Left cardiac atrium (tissue), 4 donors: ENCODE results near the gene HAUS8. TPM values are rescaled to one million over a fixed set of nuclear protein-coding genes. Genes with fewer than 3 reads are reported as not detected.
A peak's percentile ranks its signal among the peaks of the same experiment; 100 is the strongest.
"Not testable (repeated sequence)": the region's sequence is repeated elsewhere in the genome, so short reads cannot be mapped to it uniquely, and the experiment has no call there.

Source experiments
- ATAC-seq, 2 donors: fragments of 200-7000 bp; cut with Tn5 transposase; one replicate each; pipeline ENCODE4 v1.9.1; 2020; ENCODE audit warnings: mild to moderate bottlenecking in 2 of 2, moderate library complexity in 2 of 2
- DNase-seq: peaks from one replicate; pipeline ENCODE4 v3.0.0-alpha.2; 2020
- intact Hi-C, 2 donors: fragments of 100-400 bp; cut with DNase I; formaldehyde crosslinking; loops; one replicate each; pipeline versions ENCODE4 v1.14.1 to v1.15.1; 2022 to 2023
- total RNA-seq, 2 donors: library from RNA; stranded (reverse); fragmentation: NEBNext Ultra II Directional; extraction: Animal tissue kit (Norgen Biotek cat#: 25700); gene quantifications; one replicate each; pipeline ENCODE4 v1.2.1, GENCODE V29; 2021
- donor health status: DM: no; HTN: yes; CAD: no.
- donor health status: DM: no; HTN: yes; CAD: no; lungs with severe emphysema.
- donor health status: DM: yes; HTN: yes; CAD: no.
- donor health status: Dilated cardiomyopathy.

HAUS8 gene
- total RNA-seq, 2 donors from 2014 or later, result 3.9 to 5.0 TPM

- ATAC-seq (peak; percentile 38 to 53), DNase-seq (no peak)
- intact Hi-C loops, result no loop called here
Observed at GRCh38 chr19:17021793-17022590, 53.3 kb downstream of the HAUS8 start.

- intact Hi-C loops, result no loop called here
- DNase-seq (no peak), ATAC-seq (no peak)
Observed at GRCh38 chr19:17021328-17021727, 53.9 kb downstream of the HAUS8 start.

GRCh38 chr19:17020823-17021222 lies 54.4 kb downstream of the HAUS8 start:
- ATAC-seq (peak in 1 of 2 donors; percentile 42), DNase-seq (no peak)
- intact Hi-C loops, result no loop called here

DNA sequence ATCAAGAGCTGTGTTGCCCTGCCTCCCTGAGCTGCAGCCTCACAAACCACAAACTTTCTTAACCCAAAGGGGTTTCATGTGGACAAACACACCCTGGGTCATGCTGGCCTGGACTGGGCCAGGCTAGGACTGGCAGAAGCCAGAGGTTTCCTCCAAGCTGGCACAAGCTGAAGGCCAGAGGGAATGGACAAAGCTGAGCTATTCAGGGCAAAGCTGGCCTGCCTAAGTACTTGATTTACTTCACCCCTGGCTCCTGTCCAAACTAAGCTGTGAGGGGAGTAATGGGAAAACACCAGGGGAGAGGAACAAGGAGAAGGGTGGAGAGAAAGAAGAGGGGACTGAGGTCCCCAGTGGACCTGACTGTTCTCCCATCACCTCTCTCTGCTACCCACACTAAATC lies 54.9 kb downstream of the HAUS8 start:
- peak in 1 of 2 donors; percentile 88 for ATAC-seq
- no peak for DNase-seq
- intact Hi-C loops, result no loop called here

GRCh38 chr19:17014212-17014861 lies 60.9 kb downstream of the HAUS8 start:
- ATAC-seq, DNase-seq, intact Hi-C loops: not testable (repeated sequence)

- DNase-seq, result no peak
- intact Hi-C loops, result no loop called here
- no peak for ATAC-seq
Observed at GRCh38 chr19:17011485-17011884, 63.8 kb downstream of the HAUS8 start.

DNA sequence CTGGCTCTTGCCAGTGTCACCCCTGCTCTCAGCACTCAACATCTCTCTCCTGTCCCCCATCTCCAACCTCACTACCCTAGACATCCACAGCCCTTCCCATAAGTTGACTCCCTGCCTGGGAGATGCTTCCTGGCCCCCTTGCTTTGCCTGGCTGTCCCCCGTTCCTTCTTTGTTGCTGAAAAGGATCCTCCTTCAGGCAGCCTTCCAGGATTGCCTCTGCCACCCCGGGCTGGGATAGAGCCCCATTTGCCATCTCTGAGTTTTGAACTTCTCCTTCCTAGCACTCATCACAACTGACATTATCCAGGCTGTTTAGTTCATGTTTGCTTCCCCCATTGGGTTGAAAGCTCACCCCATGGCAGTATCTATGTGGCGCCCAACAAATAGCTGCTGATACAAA lies 68.7 kb downstream of the HAUS8 start:
- intact Hi-C loops, result no loop called here
- DNase-seq, result no peak
- ATAC-seq, result no peak

DNA sequence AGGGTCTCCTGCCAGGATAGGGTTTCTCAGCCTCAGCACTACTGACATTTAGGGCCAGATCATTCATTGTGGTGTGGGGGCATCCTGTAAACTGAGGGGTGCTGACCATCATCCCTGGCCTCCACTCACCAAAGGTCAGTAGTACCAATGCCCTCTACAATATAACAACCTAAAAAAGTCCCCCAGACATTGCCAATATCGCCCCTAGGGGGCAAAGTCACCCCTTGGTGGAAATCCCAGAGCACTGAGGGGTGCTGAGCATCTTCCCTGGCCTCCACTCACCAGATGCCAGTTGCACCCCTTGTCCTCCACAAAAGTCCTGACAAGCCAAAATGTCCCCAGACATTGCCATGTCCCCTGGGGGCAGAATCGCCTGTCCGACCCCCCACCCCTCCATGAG lies 70.3 kb downstream of the HAUS8 start:
- ATAC-seq (no peak), DNase-seq (no peak)
- intact Hi-C loops, result no loop called here

GRCh38 chr19:17004386-17004785 lies 70.9 kb downstream of the HAUS8 start:
- ATAC-seq, result no peak
- no peak for DNase-seq
- intact Hi-C loops, result no loop called here

GRCh38 chr19:17002455-17002854 lies 72.8 kb downstream of the HAUS8 start:
- ATAC-seq (no peak), DNase-seq (no peak)
- intact Hi-C loops, result no loop called here

DNA sequence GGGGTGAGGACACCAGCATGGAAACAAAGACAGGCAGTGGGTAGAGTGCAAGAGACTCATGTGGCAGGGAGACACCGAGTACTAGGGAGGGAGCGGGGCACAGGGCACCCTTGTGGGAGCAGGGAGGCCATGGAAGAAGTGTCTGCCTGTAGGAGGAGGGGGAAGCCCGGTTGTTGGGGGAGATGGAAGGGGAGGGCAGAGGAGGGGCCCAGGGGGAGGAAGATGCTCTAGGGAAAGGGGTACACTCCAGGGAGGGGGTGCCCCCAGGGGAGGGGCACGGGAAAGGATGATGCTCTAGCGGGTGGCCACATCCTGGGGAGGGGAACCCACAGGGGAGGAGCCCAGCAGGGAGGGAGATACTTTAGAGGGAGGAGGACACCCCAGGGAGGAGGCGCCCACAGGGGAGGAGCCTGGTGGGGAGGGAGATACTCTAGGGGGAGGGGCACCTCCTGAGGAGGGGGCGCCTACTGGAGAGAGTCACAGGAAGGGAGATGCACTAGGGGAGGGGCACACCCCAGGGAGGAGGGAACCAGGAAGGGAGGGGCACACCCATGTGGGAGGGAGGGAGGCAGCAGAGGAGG lies 73.6 kb downstream of the HAUS8 start:
- intact Hi-C loops, result no loop called here
- peak; percentile 35 for DNase-seq
- ATAC-seq, result peak; percentile 57 to 77

Other genes starting within 250 kb of the HAUS8 start
- 10 to 100 TPM; 23.7 to 33.0 TPM for gene SIN3B, start 246.1 kb downstream of the HAUS8 start, total RNA-seq
- 1 to 10 TPM; 2.3 TPM for gene F2RL3, start 186.5 kb downstream of the HAUS8 start, total RNA-seq
- 10 to 100 TPM in 1 of 2 donors, 1 to 10 TPM in 1; 8.9 to 11.3 TPM for gene CPAMD8, start 48.6 kb downstream of the HAUS8 start, total RNA-seq
- 10 to 100 TPM; 32.5 to 44.6 TPM for gene MYO9B, start 325 bp upstream of the HAUS8 start, total RNA-seq
- 10 to 100 TPM; 22.5 to 23.4 TPM for gene USE1, start 139.9 kb upstream of the HAUS8 start, total RNA-seq
- gene OCEL1, start 150.8 kb upstream of the HAUS8 start, total RNA-seq, result 10 to 100 TPM; 18.7 to 25.3 TPM
- gene NR2F6, start 170.5 kb upstream of the HAUS8 start, total RNA-seq, result 10 to 100 TPM; 40.5 to 49.9 TPM
- 1 to 10 TPM; 6.5 to 6.7 TPM for gene USHBP1, start 189.3 kb upstream of the HAUS8 start, total RNA-seq
- 10 to 100 TPM; 67.2 to 68.3 TPM for gene BABAM1, start 192.0 kb upstream of the HAUS8 start, total RNA-seq
- under 1 TPM; 0.37 to 0.47 TPM for gene ANKLE1, start 206.4 kb upstream of the HAUS8 start, total RNA-seq
- 10 to 100 TPM; 11.2 to 11.6 TPM for gene ABHD8, start 228.0 kb upstream of the HAUS8 start, total RNA-seq
- 100 to 1,000 TPM; 147 to 152 TPM for gene MRPL34, start 230.4 kb upstream of the HAUS8 start, total RNA-seq
- 10 to 100 TPM; 27.5 to 33.3 TPM for gene DDA1, start 234.1 kb upstream of the HAUS8 start, total RNA-seq